Esophagus muscularis mucosa (tissue), 4 donors: ENCODE data around the gene PTGFRN. TPM values are rescaled to one million over a fixed set of nuclear protein-coding genes. Genes with fewer than 3 reads are reported as not detected.
A peak's percentile ranks its signal among the peaks of the same experiment; 100 is the strongest.

Experiments used
- DNase-seq: peaks from one replicate; pipeline ENCODE4 v3.0.0-alpha.2; 2017; ENCODE audit errors: extremely low spot score
- H3K27ac ChIP-seq, 4 donors: fragments of 200-600 bp; sonication (generic); replicated peaks in 1 of 4; 1 replicate in 3 of 4; 2 replicates in 1 of 4; pipeline ENCODE4 v1.5.1; 2016 to 2019; ENCODE audit warnings: mild to moderate bottlenecking in 1 of 4
- H3K27me3 ChIP-seq, 4 donors: fragments of 200-600 bp; sonication (generic); one replicate each; pipeline versions ENCODE4 v1.5.1 to v1.6.0; 2016 to 2019
- H3K36me3 ChIP-seq, 4 donors: fragments of 200-600 bp; sonication (generic); one replicate each; pipeline ENCODE4 v1.5.1; 2016 to 2019
- H3K4me1 ChIP-seq, 4 donors: fragments of 200-600 bp; sonication (generic); one replicate each; pipeline ENCODE4 v1.5.1; 2016 to 2019
- H3K4me3 ChIP-seq, 4 donors: fragments of 200-600 bp; sonication (generic); 1 replicate in 2 of 4; 2 replicates in 2 of 4; pipeline ENCODE4 v1.5.1; 2016 to 2019; ENCODE audit warnings: mild to moderate bottlenecking in 4 of 4, moderate library complexity in 1 of 4
- H3K9me3 ChIP-seq, 4 donors: fragments of 200-600 bp; sonication (generic); 1 replicate in 3 of 4; 2 replicates in 1 of 4; pipeline ENCODE4 v1.5.1; 2016 to 2019
- CTCF ChIP-seq, 3 experiments: fragments of 200-600 bp in 2 of 3; fragments of 450-650 bp in 1 of 3; sonication (generic) in 2 of 3; IDR thresholded peaks; one replicate each; pipeline ENCODE4 v1.5.1; 2017 to 2019; ENCODE audit warnings: antibody characterized with exemption in 3 of 3, mild to moderate bottlenecking in 2 of 3, moderate library complexity in 1 of 3
- EP300 ChIP-seq: sonication (generic); formaldehyde crosslinking; IDR thresholded peaks from one replicate; pipeline ENCODE4 v1.6.1; 2017; ENCODE audit warnings: antibody characterized with exemption
- POLR2A ChIP-seq: fragments of 450-650 bp; IDR thresholded peaks from one replicate; pipeline ENCODE4 v1.6.1; 2017; ENCODE audit warnings: antibody characterized with exemption, moderate library complexity, mild to moderate bottlenecking, low read depth
- POLR2AphosphoS5 ChIP-seq, 2 donors: sonication (generic); formaldehyde crosslinking; IDR thresholded peaks; one replicate each; pipeline ENCODE4 v1.6.1; 2017; ENCODE audit warnings: antibody characterized with exemption in 2 of 2
- WGBS: methylation state at CpG from one replicate; pipeline ENCODE4 v1.1.5; 2018; 5-methylcytosine and 5-hydroxymethylcytosine counted together
- intact Hi-C: fragments of 100-400 bp; cut with DNase I; formaldehyde crosslinking; loops from one replicate; pipeline ENCODE4 v1.15.1; 2023
- total RNA-seq, 4 donors: library from RNA; depleted of rRNA; stranded (reverse); fragments of >200 nt; gene quantifications; one replicate each; pipeline versions ENCODE4 v1.1.0 to v1.2.1, GENCODE V29; 2016

PTGFRN gene
- total RNA-seq, 4 donors from 2014 or later: 69.1 to 150 (median 106) TPM

- no peak for TF ChIP-seq CTCF (IDR thresholded peaks at IDR 0.05)
- no peak for TF ChIP-seq POLR2A
- TF ChIP-seq EP300: no peak
- TF ChIP-seq POLR2AphosphoS5 (IDR thresholded peaks at IDR 0.05): no peak
- H3K27me3 ChIP-seq: no peaks in the 10 kb centered on the region
- H3K9me3 ChIP-seq: no peaks in the 10 kb centered on the region
- H3K4me3 ChIP-seq: no peak overlapping the region
- WGBS: 99% methylated on average over 6 of the region's 6 CpGs
- intact Hi-C loops: no loop called here
- DNase-seq: no peak
- no peak overlapping the region for H3K27ac ChIP-seq
- H3K36me3 ChIP-seq: peaks cover 0 to 41% (median 18%) of the 10 kb centered on the region in 4 donors
- peaks cover 0 to 44% (median 25%) of the 10 kb centered on the region in 4 donors for H3K4me1 ChIP-seq
Measured at GRCh38 chr1:116961606-116962005, 51.9 kb downstream of the PTGFRN start.

- peak; percentile 62 for DNase-seq
- Histone ChIP-seq H3K27me3 (no peaks in the 10 kb centered on the region), H3K4me3 (no peak overlapping the region), H3K9me3 (no peaks in the 10 kb centered on the region), H3K4me1 (peaks cover 0 to 30% (median 15%) of the 10 kb centered on the region in 4 donors), H3K27ac (no peak overlapping the region), H3K36me3 (peaks cover 0 to 53% (median 28%) of the 10 kb centered on the region in 4 donors)
- WGBS: 72% methylated on average over 4 of the region's 4 CpGs
- intact Hi-C loops: no loop called here
- TF ChIP-seq POLR2A (no peak), EP300 (no peak), CTCF (IDR thresholded peaks at IDR 0.05) (no peak), POLR2AphosphoS5 (IDR thresholded peaks at IDR 0.05) (no peak)
Measured at GRCh38 chr1:116962987-116963639, 53.4 kb downstream of the PTGFRN start.

- no peaks in the 10 kb centered on the region for H3K9me3 ChIP-seq
- H3K4me3 ChIP-seq: no peak overlapping the region
- H3K27me3 ChIP-seq: no peaks in the 10 kb centered on the region
- H3K36me3 ChIP-seq: peaks cover 0 to 39% (median 19%) of the 10 kb centered on the region in 4 donors
- intact Hi-C loops: no loop called here
- peaks cover 6 to 24% (median 12%) of the 10 kb centered on the region in 4 donors for H3K4me1 ChIP-seq
- no peak overlapping the region for H3K27ac ChIP-seq
- TF ChIP-seq CTCF (IDR thresholded peaks at IDR 0.05) (no peak), EP300 (no peak), POLR2A (no peak), POLR2AphosphoS5 (IDR thresholded peaks at IDR 0.05) (no peak)
- peak; percentile 72 for DNase-seq
- WGBS: 95% methylated on average over 11 of the region's 11 CpGs
Measured at GRCh38 chr1:116966791-116967190, 57.1 kb downstream of the PTGFRN start.

GRCh38 chr1:116968724-116969123, 59.0 kb downstream of the PTGFRN start:
- Histone ChIP-seq H3K36me3 (peaks cover 0 to 20% (median 12%) of the 10 kb centered on the region in 4 donors), H3K27ac (no peak overlapping the region), H3K27me3 (no peaks in the 10 kb centered on the region), H3K9me3 (no peaks in the 10 kb centered on the region), H3K4me3 (no peak overlapping the region), H3K4me1 (peaks cover 24 to 34% (median 27%) of the 10 kb centered on the region in 4 donors)
- TF ChIP-seq CTCF (IDR thresholded peaks at IDR 0.05): no peak
- no peak for TF ChIP-seq POLR2A
- no peak for TF ChIP-seq EP300
- no peak for TF ChIP-seq POLR2AphosphoS5 (IDR thresholded peaks at IDR 0.05)
- WGBS: 60% methylated on average over 3 of the region's 3 CpGs
- no peak for DNase-seq
- intact Hi-C loops: no loop called here
